ENCODE measurements around the gene HOXA2. TPM values are rescaled to one million over a fixed set of nuclear protein-coding genes. Genes with fewer than 3 reads are reported as not detected.

HOXA2 gene
- total and polyA plus RNA-seq, 2 of the 13 experiments (the other 11 are each of a cell fraction or from before 2014, with no cell fraction given): 0.22 to 0.29 TPM

DNA sequence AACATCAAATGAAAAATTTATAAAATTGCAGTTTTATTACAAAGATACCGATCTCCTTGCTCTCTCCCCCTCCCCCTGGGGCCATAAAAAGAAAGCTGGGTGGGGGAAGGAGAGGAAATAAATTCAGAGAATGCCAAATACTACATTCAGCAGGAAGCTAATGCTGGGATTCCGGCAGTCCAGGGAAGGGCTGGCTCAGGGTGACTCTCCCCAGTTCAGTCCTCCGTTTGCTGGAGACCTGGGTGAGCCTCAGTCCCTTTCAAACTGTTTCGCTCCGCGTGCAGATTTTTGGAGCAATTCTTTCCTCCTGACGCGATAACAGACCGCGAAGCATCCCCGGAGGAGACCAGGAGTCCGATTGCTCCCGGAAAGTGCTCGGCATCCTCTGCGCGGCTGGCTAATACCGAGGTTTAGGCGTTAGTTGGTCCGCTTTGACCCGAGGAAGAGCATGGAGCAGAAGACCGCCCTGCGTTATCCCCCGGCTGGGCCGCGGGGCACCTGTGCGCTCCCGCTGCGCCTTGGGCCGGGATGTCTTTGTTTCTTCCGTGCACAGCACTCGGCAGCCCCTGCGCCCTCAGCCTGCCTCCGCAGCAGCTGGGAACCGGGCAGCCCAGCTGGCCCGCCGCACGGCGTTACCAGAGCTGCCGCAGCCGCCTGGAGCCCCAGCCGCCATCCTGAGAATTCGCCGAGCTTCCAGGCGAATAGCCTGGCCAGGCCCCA is 3.9 kb upstream of the HOXA2 start:
- H3K27me3 ChIP-seq (ENCODE audit: control insufficient read depth in 1 of 2, insufficient read depth in 2 of 2, low read length in 2 of 2): no peaks in the 10 kb centered on the region
- in situ Hi-C loops (cut with HindIII; ENCODE audit: extremely low pct_ligation_motif_present, low pct_unique_long_range_greater_than_20kb) (no loop called here), intact Hi-C loops (cut with micrococcal nuclease; ENCODE audit: unreplicated experiment) (no loop called here)
- DNase-seq (ENCODE audit: low spot score): no peak
- WGBS (ENCODE audit: low lambda C conversion rate): 91% methylated on average over 18 of the region's 44 CpGs
- H3K9ac ChIP-seq (ENCODE audit: insufficient read depth, low read depth, low read length): no peak overlapping the region
- H3K27ac ChIP-seq (ENCODE audit: extremely low read length, insufficient read depth, low read length): no peak overlapping the region
- H3K36me3 ChIP-seq (replicated peaks in 1 of 2; ENCODE audit: control insufficient read depth in 1 of 2, insufficient read depth in 2 of 2, low read length in 2 of 2): peaks cover 2 to 7% of the 10 kb centered on the region in 2 experiments; a peak in 2 of 5 replicates
- no TSS peak for BruUV-seq (replicated peaks)
- H2AFZ ChIP-seq (ENCODE audit: low read length): no peak overlapping the region
- no peak overlapping the region for H3K4me3 ChIP-seq (replicated peaks in 1 of 3; ENCODE audit: insufficient read depth in 1 of 3, low read depth in 2 of 3, low read length in 3 of 3)
- H3K4me2 ChIP-seq (ENCODE audit: low read depth, low read length): no peak overlapping the region
- ATAC-seq: no peak
- ChIA-PET CTCF (ENCODE audit: low intra/inter-chr PET ratio, low total read pairs) (no interaction called here), POLR2A (interaction anchor here (1.7 kb wide), 1 partner anchor 14 kb away, joined by 4 read pairs; no protein-coding TSS in a partner anchor)
- peaks cover 5% of the 10 kb centered on the region; the same call in 1 of the 2 replicates for H3K4me1 ChIP-seq (ENCODE audit: insufficient read depth, low read length)
- peak; percentile 98 for TF ChIP-seq AGO2 (optimal IDR thresholded peaks at IDR 0.05; ENCODE audit: low read depth, low read length)
- no peak for TF ChIP-seq TRIM24 (CRISPR knock-in tag; IDR thresholded peaks at IDR 0.05)
- H4K20me1 ChIP-seq (ENCODE audit: insufficient read depth, low read length): no peaks in the 10 kb centered on the region
- no peak for FAIRE-seq
- no peaks in the 10 kb centered on the region for H3K9me3 ChIP-seq (ENCODE audit: low read length)
- no peaks in the 10 kb centered on the region for H3K79me2 ChIP-seq (ENCODE audit: insufficient read depth, low read length)

DNA sequence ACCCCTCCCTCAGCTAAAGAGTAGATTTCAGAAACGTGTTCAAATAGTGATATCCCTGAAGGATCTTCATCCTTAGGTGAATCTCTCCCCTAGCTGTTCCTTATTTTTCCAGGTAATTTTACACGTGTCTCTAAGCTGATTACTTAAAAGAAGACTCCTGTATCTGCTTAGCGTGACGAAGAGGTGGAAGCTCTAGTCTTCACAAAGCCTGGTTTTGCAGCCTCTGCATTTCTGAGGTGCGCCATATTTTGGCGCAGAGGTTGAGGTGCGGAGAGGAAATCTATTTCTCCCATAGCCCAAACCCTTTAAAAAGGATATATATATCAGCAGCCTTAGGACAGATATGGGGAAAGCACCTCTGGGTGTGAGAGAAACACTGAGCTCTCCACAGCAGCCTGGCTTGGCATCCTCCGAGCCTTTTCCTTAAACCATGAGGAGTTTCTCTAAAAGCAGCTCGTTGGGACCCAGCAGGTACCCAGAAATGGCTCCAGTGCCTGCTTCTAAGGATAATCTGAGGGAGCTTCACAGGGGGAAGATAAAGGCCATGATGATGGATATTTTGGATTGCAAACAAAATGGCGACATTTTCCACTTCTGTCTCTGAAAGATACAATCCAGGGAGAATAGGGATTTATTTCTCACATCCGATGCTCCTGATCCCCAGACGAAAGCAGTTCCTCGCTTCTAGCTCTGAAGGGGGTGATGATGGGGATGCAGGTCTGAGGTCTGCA is 3.0 kb upstream of the HOXA2 start:
- H3K4me3 ChIP-seq (replicated peaks in 1 of 3; ENCODE audit: insufficient read depth in 1 of 3, low read depth in 2 of 3, low read length in 3 of 3): no peak overlapping the region
- no peak overlapping the region for H2AFZ ChIP-seq (ENCODE audit: low read length)
- in situ Hi-C loops (cut with HindIII; ENCODE audit: extremely low pct_ligation_motif_present, low pct_unique_long_range_greater_than_20kb) (no loop called here), intact Hi-C loops (cut with micrococcal nuclease; ENCODE audit: unreplicated experiment) (no loop called here)
- DNase-seq (ENCODE audit: low spot score): no peak
- no peak overlapping the region for H3K4me2 ChIP-seq (ENCODE audit: low read depth, low read length)
- H3K36me3 ChIP-seq (replicated peaks in 1 of 2; ENCODE audit: control insufficient read depth in 1 of 2, insufficient read depth in 2 of 2, low read length in 2 of 2): peaks cover 2 to 7% of the 10 kb centered on the region in 2 experiments; a peak in 1 of 5 replicates
- no TSS peak for BruUV-seq (replicated peaks)
- no peak overlapping the region for H3K9ac ChIP-seq (ENCODE audit: insufficient read depth, low read depth, low read length)
- POLR2A ChIA-PET: interaction anchor here (1.7 kb wide), 1 partner anchor 15 kb away, joined by 4 read pairs; no protein-coding TSS in a partner anchor
- H3K79me2 ChIP-seq (ENCODE audit: insufficient read depth, low read length): no peaks in the 10 kb centered on the region
- no peak overlapping the region for H3K27ac ChIP-seq (ENCODE audit: extremely low read length, insufficient read depth, low read length)
- WGBS (ENCODE audit: low lambda C conversion rate): 93% methylated on average over 13 of the region's 13 CpGs
- H4K20me1 ChIP-seq (ENCODE audit: insufficient read depth, low read length): no peaks in the 10 kb centered on the region
- no peaks in the 10 kb centered on the region for H3K9me3 ChIP-seq (ENCODE audit: low read length)
- no peaks in the 10 kb centered on the region for H3K4me1 ChIP-seq (ENCODE audit: insufficient read depth, low read length)
- CTCF ChIA-PET (ENCODE audit: low intra/inter-chr PET ratio, low total read pairs): no interaction called here
- no peak for ATAC-seq
- FAIRE-seq: no peak
- H3K27me3 ChIP-seq (ENCODE audit: control insufficient read depth in 1 of 2, insufficient read depth in 2 of 2, low read length in 2 of 2): no peaks in the 10 kb centered on the region
- no peak for TF ChIP-seq MBNL3 (CRISPR knock-in tag; conservative IDR thresholded peaks at IDR 0.05)
- TF ChIP-seq TCF7L2 (IDR thresholded peaks at IDR 0.05; ENCODE audit: low read depth, low read length): no peak
- TF ChIP-seq ZNF746 (CRISPR knock-in tag; IDR thresholded peaks at IDR 0.05): no peak
- no peak for TF ChIP-seq GABPA (IDR thresholded peaks at IDR 0.05; ENCODE audit: low read depth, low read length)
- TF ChIP-seq GABPA (CRISPR knock-in tag; IDR thresholded peaks at IDR 0.05; ENCODE audit: low read depth): no peak
- TF ChIP-seq SRY (CRISPR knock-in tag; IDR thresholded peaks at IDR 0.05): no peak
- no peak for TF ChIP-seq TAF1 (CRISPR knock-in tag; IDR thresholded peaks at IDR 0.05)
- TF ChIP-seq ZNF432 (CRISPR knock-in tag; IDR thresholded peaks at IDR 0.05; ENCODE audit: borderline replicate concordance): no peak
- TF ChIP-seq, protein P1, sequence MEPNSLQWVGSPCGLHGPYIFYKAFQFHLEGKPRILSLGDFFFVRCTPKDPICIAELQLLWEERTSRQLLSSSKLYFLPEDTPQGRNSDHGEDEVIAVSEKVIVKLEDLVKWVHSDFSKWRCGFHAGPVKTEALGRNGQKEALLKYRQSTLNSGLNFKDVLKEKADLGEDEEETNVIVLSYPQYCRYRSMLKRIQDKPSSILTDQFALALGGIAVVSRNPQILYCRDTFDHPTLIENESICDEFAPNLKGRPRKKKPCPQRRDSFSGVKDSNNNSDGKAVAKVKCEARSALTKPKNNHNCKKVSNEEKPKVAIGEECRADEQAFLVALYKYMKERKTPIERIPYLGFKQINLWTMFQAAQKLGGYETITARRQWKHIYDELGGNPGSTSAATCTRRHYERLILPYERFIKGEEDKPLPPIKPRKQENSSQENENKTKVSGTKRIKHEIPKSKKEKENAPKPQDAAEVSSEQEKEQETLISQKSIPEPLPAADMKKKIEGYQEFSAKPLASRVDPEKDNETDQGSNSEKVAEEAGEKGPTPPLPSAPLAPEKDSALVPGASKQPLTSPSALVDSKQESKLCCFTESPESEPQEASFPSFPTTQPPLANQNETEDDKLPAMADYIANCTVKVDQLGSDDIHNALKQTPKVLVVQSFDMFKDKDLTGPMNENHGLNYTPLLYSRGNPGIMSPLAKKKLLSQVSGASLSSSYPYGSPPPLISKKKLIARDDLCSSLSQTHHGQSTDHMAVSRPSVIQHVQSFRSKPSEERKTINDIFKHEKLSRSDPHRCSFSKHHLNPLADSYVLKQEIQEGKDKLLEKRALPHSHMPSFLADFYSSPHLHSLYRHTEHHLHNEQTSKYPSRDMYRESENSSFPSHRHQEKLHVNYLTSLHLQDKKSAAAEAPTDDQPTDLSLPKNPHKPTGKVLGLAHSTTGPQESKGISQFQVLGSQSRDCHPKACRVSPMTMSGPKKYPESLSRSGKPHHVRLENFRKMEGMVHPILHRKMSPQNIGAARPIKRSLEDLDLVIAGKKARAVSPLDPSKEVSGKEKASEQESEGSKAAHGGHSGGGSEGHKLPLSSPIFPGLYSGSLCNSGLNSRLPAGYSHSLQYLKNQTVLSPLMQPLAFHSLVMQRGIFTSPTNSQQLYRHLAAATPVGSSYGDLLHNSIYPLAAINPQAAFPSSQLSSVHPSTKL (CRISPR knock-in tag; IDR thresholded peaks at IDR 0.05): no peak
- no peak for TF ChIP-seq GTF3A (CRISPR knock-in tag; conservative IDR thresholded peaks at IDR 0.05)
- no peak for TF ChIP-seq ZNF335 (CRISPR knock-in tag; IDR thresholded peaks at IDR 0.05)
- TF ChIP-seq SIN3A (IDR thresholded peaks at IDR 0.05; ENCODE audit: borderline replicate concordance, low read depth, low read length): no peak

All from HepG2 (cell line).